ENCODE measurements around the gene OR52W1. TPM values are rescaled to one million over a fixed set of nuclear protein-coding genes. Genes with fewer than 3 reads are reported as not detected.

Gene OR52W1
- polyA plus RNA-seq, 6 donors from 2014 or later = not detected

DNA sequence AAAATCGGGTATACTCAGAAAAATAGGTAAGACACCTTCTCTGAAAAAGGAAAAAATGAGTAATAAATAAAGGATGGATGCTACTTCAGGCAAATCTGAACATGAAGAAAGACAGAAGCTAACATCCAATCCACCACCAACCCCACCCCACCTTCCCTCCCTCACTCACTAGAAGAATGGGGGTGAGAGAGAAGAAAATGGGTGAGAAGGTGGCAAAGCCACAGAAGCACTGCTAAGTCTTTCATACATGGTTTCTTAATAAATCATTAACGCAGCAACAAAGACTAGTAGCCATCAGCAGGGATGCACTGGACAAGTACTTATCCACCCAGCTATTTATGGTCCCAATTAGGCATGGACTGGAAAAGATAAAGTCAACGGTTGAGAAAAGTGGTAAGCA lies 29.5 kb downstream of the OR52W1 start:
- Mint-ChIP-seq H3K9me3 (no peaks in the 10 kb centered on the region), H3K4me1 (peaks cover 29 to 53% (median 48%) of the 10 kb centered on the region in 3 donors), H3K36me3 (peaks cover 0 to 13% of the 10 kb centered on the region in 2 donors), H3K27me3 (no peaks in the 10 kb centered on the region), H3K4me3 (no peak overlapping the region), H3K27ac (no peak overlapping the region)
- DNase-seq = no peak
- ATAC-seq (ENCODE audit: low read depth in 2 of 2) = no peak

DNA sequence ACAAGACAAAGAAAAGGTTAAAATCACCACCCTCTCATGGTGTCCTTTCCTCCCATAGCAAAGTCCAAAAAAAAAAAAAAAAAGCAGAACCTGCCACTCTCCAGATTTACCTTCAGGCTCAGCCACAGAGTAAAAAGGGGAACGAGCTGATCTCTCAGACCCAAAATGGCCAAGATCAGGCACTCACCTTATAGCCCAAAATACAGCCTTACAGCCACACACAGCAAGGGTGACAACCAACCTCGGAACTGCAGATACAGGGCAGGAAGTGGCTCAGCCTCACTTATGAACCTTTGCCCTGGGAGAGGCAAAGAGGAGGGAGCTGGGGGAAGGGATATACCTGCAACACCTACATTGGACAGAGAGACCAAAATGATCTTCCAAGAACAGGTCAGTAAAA lies 30.9 kb downstream of the OR52W1 start:
- peaks cover 0 to 8% of the 10 kb centered on the region in 2 donors for H3K36me3 Mint-ChIP-seq
- H3K4me1 Mint-ChIP-seq = peaks cover 35 to 62% (median 56%) of the 10 kb centered on the region in 3 donors
- ATAC-seq (ENCODE audit: low read depth in 2 of 2) (no peak), DNase-seq (no peak)
- H3K27me3 Mint-ChIP-seq = no peaks in the 10 kb centered on the region
- H3K9me3 Mint-ChIP-seq = no peaks in the 10 kb centered on the region
- H3K27ac Mint-ChIP-seq = peak overlapping the region in 1 of 6 donors; percentile 21
- H3K4me3 Mint-ChIP-seq = no peak overlapping the region

DNA sequence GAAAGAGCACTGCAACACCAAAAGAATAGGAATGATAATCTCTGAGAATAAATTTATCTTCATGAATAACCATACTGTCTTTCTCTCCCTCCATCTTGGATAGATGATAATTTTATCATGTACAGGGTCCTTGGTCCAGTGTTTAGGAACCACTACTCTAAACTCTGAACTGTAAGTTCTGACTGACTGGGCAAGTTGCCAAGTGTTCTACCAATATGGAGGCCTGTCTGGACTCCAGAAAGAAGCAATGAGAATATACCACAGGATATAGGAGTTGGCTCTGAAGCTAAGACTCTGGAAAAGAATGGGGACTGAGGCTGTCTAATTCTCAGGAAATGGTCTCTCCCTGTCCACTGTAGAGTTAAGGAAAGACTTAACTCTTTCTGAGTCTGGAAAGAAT lies 33.9 kb downstream of the OR52W1 start:
- peak overlapping the region in 5 of 6 donors; percentile 17 to 92 (median 84) for H3K27ac Mint-ChIP-seq
- ATAC-seq (ENCODE audit: low read depth in 2 of 2) (no peak), DNase-seq (no peak)
- H3K27me3 Mint-ChIP-seq = no peaks in the 10 kb centered on the region
- peak overlapping the region in 5 of 8 donors; percentile 57 to 100 (median 76) for H3K4me3 Mint-ChIP-seq
- H3K9me3 Mint-ChIP-seq = no peaks in the 10 kb centered on the region
- peaks cover 35 to 40% (median 36%) of the 10 kb centered on the region in 3 donors for H3K4me1 Mint-ChIP-seq
- H3K36me3 Mint-ChIP-seq = no peaks in the 10 kb centered on the region

DNA sequence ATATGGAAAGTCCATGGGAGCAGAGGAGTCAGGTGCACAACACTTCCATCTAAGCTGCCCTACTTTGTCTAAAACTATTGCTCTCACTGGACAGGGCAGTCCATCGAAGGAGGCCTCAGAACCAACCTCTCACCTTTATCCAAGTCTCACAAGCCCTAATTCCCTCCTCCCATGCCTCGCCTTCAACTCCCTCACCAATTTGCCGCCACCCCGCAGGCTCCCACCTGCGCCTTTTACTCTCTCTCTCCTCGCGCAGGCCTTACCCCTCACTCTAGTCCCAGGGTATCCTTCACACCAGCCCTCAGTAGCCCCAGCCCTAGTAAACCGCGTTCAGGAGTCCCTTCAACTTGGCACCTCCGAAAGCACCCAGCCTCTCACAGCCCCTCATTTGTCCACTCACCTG lies 35.0 kb downstream of the OR52W1 start:
- peaks cover 34 to 38% (median 36%) of the 10 kb centered on the region in 3 donors for H3K4me1 Mint-ChIP-seq
- H3K36me3 Mint-ChIP-seq = no peaks in the 10 kb centered on the region
- peak overlapping the region in 7 of 8 donors; percentile 91 to 100 (median 99) for H3K4me3 Mint-ChIP-seq
- ATAC-seq (ENCODE audit: low read depth in 2 of 2) = no peak
- no peaks in the 10 kb centered on the region for H3K9me3 Mint-ChIP-seq
- no peak for DNase-seq
- H3K27ac Mint-ChIP-seq = peak overlapping the region; percentile 92 to 100 (median 98)
- peaks cover 0 to 2% (median 0%) of the 10 kb centered on the region in 3 donors for H3K27me3 Mint-ChIP-seq

DNA sequence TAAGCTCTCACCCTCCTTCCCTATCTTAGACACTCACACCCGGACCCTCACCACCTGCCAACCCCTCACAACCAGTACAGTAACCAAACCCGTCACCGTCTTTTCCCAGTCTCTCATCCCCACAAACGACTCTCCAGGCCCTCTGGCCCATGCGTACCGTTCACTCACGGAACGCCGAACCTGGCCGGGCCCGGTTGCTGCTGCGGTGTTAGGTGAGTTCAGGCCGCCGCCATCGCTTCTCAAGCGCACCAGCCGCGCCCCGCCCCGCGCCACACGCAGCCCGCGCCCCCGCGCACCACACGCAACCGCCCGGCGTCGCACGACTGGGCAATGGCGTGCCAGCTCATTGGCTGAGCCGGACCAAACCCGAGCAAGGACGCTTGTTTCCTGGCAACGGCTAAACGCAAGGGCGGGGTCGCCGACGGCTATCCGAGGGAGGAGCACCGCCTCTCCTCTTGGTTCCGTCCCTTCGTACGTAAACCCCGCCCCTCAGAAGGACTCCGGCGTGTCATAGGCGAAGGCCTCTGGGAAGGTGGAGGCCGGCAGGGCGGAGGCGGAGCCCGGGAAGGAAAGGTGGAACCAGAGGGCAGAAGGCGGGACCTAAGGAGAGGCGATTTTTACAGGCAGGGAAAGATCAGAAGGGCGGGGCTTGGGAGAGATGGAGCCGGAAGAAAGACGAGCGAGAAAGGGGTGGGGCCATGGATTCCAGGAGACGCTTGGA lies 35.5 kb downstream of the OR52W1 start, which contains the start of gene FHIP1B:
TSS of gene FHIP1B (minus strand) at position 250 of the 721 bp plus-strand sequence. CDS start 10,120 bp downstream, outside the sequence.
- DNase-seq (peak; percentile 99), ATAC-seq (ENCODE audit: low read depth in 2 of 2) (peak; percentile 84 to 87)
- Mint-ChIP-seq H3K9me3 (no peaks in the 10 kb centered on the region), H3K27ac (peak within 1 kb of the TSS; percentile 92 to 100 (median 98)), H3K27me3 (peaks cover 0 to 6% (median 0%) of the 10 kb centered on the region in 3 donors), H3K4me3 (peak within 1 kb of the TSS in 7 of 8 donors; percentile 91 to 100 (median 99)), H3K36me3 (no peaks in the 10 kb centered on the region), H3K4me1 (peaks cover 33 to 34% (median 34%) of the 10 kb centered on the region in 3 donors)

DNA sequence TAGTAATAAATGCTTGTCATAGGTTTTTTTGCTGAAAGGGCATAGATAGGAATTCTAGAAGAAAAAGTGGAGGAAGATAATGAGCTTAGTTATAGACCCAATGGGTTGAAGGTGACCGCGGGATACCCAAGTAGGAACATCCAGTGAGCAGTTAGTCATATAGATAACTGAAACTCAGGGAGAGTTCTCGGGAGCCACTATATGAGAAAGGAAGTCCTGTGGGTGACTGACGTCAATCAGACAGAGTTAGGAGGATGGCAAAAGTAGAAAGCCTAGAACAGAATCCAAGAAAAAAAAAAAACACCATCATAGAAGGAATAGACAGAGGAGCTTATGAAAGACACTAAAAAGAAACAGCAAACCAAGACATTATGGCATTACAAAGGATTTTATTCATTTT lies 38.2 kb downstream of the OR52W1 start:
- DNase-seq (no peak), ATAC-seq (ENCODE audit: low read depth in 2 of 2) (no peak)
- H3K27me3 Mint-ChIP-seq = peaks cover 5 to 25% (median 12%) of the 10 kb centered on the region in 3 donors
- H3K36me3 Mint-ChIP-seq = no peaks in the 10 kb centered on the region
- H3K9me3 Mint-ChIP-seq = no peaks in the 10 kb centered on the region
- peaks cover 19 to 27% (median 21%) of the 10 kb centered on the region in 3 donors for H3K4me1 Mint-ChIP-seq
- no peak overlapping the region for H3K27ac Mint-ChIP-seq
- no peak overlapping the region for H3K4me3 Mint-ChIP-seq

DNA sequence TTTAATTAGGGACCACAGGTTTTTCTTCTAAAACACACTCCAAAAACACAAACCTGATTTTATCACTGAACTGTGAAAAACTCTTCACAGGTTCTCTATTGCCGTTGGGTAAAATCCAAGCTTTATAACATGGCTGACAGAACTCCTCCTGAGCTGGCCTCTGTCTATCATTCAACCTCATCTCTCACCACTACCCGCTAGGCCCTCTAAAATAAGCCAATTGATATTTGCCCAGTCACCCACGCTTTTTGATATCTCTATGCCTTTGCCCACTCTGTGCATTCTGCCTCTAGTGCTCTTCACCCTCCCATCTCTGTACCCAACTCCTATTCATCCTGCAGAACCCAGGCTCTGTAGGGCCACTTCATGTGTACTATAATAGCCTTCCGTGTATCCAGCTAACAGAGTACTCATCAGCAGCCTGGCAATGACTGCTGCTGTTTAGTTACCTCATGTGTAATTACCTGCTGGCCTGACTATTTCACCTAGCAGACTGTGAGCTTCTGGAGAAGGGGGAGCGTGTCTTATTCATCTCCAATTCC lies 38.8 kb downstream of the OR52W1 start:
- peaks cover 11 to 28% (median 14%) of the 10 kb centered on the region in 3 donors for H3K27me3 Mint-ChIP-seq
- peaks cover 19 to 27% (median 20%) of the 10 kb centered on the region in 3 donors for H3K4me1 Mint-ChIP-seq
- no peaks in the 10 kb centered on the region for H3K36me3 Mint-ChIP-seq
- H3K9me3 Mint-ChIP-seq = no peaks in the 10 kb centered on the region
- no peak for ATAC-seq (ENCODE audit: low read depth in 2 of 2)
- DNase-seq = no peak
- H3K4me3 Mint-ChIP-seq = no peak overlapping the region
- no peak overlapping the region for H3K27ac Mint-ChIP-seq

DNA sequence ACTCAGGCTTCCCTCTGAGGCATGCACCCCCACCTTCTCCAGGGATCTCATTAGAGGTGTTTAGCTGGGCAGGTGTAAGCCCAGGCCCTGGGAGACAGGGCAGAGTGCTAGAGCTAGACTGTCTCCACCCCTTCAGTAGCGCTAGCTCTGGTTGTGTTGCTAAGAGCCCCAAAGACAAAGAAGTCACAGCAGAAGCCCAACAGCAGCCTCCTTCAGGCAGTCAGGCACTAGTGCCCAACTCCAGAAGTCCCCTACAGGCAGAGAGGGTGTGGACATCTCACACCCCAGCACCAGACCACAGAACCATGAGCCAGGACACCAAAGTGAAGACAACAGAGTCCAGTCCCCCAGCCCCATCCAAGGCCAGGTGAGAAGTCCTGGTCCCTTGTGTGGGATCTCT lies 39.9 kb downstream of the OR52W1 start, which contains the start of gene CNGA4:
TSS of gene CNGA4 (plus strand) at position 188 of the 400 bp plus-strand sequence. CDS start at position 306, 118 bp downstream.
- H3K4me3 Mint-ChIP-seq = no peak within 1 kb of the TSS
- H3K4me1 Mint-ChIP-seq = peaks cover 13 to 18% (median 16%) of the 10 kb centered on the region in 3 donors
- H3K36me3 Mint-ChIP-seq = no peaks in the 10 kb centered on the region
- H3K27me3 Mint-ChIP-seq = peaks cover 19 to 39% (median 25%) of the 10 kb centered on the region in 3 donors
- ATAC-seq (ENCODE audit: low read depth in 2 of 2) = no peak
- no peak within 1 kb of the TSS for H3K27ac Mint-ChIP-seq
- H3K9me3 Mint-ChIP-seq = no peaks in the 10 kb centered on the region
- no peak for DNase-seq

DNA sequence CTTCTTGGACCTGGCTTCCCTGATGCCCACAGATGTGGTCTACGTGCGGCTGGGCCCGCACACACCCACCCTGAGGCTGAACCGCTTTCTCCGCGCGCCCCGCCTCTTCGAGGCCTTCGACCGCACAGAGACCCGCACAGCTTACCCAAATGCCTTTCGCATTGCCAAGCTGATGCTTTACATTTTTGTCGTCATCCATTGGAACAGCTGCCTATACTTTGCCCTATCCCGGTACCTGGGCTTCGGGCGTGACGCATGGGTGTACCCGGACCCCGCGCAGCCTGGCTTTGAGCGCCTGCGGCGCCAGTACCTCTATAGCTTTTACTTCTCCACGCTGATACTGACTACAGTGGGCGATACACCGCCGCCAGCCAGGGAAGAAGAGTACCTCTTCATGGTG lies 41.1 kb downstream of the OR52W1 start:
- Mint-ChIP-seq H3K4me3 (no peak overlapping the region), H3K27me3 (peaks cover 27 to 51% (median 37%) of the 10 kb centered on the region in 3 donors), H3K9me3 (no peaks in the 10 kb centered on the region), H3K4me1 (peaks cover 5 to 10% (median 6%) of the 10 kb centered on the region in 3 donors), H3K36me3 (no peaks in the 10 kb centered on the region), H3K27ac (no peak overlapping the region)
- no peak for ATAC-seq (ENCODE audit: low read depth in 2 of 2)
- no peak for DNase-seq

DNA sequence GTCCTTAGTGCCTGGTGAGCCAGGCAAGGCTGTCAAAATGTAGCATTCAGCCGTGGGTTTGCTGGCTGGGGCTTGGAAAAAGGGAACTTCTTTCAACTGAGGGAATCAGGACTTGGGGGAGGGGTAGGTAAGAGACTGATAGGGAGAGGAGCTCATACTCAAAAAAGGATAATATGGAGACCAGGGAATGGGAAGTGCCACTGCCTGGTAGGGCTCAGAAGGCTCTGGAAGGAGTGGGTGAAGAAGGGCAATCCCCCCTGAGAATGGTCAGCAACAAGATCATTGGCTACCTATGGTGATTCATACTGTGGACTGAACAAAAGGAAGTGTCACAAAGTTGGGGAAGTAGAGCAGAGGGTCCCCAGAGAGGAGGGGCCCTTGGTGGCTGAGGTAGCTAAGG lies 41.8 kb downstream of the OR52W1 start:
- Mint-ChIP-seq H3K36me3 (no peaks in the 10 kb centered on the region), H3K9me3 (no peaks in the 10 kb centered on the region), H3K27ac (no peak overlapping the region), H3K27me3 (peaks cover 30 to 56% (median 38%) of the 10 kb centered on the region in 3 donors), H3K4me1 (peaks cover 0 to 3% (median 3%) of the 10 kb centered on the region in 3 donors), H3K4me3 (peak overlapping the region in 1 of 8 donors; percentile 64)
- DNase-seq (no peak), ATAC-seq (ENCODE audit: low read depth in 2 of 2) (no peak)

DNA sequence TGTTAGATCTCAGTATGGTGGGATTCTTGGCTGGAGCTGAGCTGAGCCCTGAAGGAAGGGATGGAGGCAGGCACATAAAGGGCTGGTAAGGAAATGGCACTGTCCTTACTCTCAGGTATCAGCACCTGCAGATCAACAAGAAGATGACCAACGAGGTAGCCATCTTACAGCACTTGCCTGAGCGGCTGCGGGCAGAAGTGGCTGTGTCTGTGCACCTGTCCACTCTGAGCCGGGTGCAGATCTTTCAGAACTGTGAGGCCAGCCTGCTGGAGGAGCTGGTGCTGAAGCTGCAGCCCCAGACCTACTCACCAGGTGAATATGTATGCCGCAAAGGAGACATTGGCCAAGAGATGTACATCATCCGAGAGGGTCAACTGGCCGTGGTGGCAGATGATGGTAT lies 42.3 kb downstream of the OR52W1 start:
- no peaks in the 10 kb centered on the region for H3K9me3 Mint-ChIP-seq
- peaks cover 0 to 3% (median 0%) of the 10 kb centered on the region in 3 donors for H3K4me1 Mint-ChIP-seq
- DNase-seq = no peak
- H3K36me3 Mint-ChIP-seq = no peaks in the 10 kb centered on the region
- H3K4me3 Mint-ChIP-seq = no peak overlapping the region
- ATAC-seq (ENCODE audit: low read depth in 2 of 2) = no peak
- H3K27ac Mint-ChIP-seq = peak overlapping the region in 1 of 6 donors; percentile 21
- H3K27me3 Mint-ChIP-seq = peaks cover 30 to 56% (median 38%) of the 10 kb centered on the region in 3 donors

DNA sequence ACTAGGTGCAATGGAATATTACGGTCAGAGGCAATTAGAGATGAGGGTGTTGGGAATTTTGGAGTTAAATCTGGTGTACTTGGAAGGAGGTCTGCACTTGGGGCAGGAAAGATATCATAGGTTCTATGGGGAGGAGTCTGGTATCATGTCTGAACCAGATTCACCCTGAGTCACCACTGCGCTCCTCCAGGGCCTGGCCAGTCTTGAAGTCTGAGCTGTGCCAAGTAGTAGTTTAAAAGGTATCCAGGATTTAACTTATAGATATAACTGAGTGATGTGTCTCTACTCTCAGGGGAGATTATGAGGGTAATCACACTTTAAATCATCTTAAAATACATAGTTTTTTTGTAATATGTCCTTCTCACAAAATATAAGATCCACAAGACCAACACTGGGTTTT lies 46.5 kb downstream of the OR52W1 start:
- no peaks in the 10 kb centered on the region for H3K36me3 Mint-ChIP-seq
- peaks cover 0 to 10% (median 3%) of the 10 kb centered on the region in 7 donors for H3K9me3 Mint-ChIP-seq
- H3K4me1 Mint-ChIP-seq = peaks cover 0 to 2% (median 0%) of the 10 kb centered on the region in 3 donors
- peaks cover 30 to 62% (median 34%) of the 10 kb centered on the region in 3 donors for H3K27me3 Mint-ChIP-seq
- H3K4me3 Mint-ChIP-seq = no peak overlapping the region
- peak overlapping the region in 1 of 6 donors; percentile 79 for H3K27ac Mint-ChIP-seq
- DNase-seq (no peak), ATAC-seq (ENCODE audit: low read depth in 2 of 2) (no peak)

DNA sequence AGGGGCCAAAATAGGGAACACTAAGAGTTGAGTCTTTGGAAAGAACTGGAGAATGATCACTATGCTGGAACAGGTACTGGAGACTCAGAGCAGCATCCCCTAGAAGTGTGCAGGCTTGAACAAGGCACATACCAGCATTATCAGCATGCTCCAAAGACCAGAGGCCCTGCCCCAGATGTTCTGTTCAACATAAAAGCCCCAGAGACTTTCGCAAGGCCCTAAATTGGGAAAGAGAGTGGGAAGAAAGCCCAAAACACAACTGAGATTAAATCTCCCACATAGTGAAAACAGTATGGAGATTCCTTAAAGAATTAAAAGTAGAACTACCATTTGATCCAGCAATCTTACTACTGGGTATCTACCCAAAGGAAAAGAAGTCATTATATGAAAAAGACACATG lies 49.2 kb downstream of the OR52W1 start:
- H3K36me3 Mint-ChIP-seq = no peaks in the 10 kb centered on the region
- ATAC-seq (ENCODE audit: low read depth in 2 of 2) (no peak), DNase-seq (no peak)
- no peak overlapping the region for H3K27ac Mint-ChIP-seq
- peaks cover 0 to 10% (median 3%) of the 10 kb centered on the region in 7 donors for H3K9me3 Mint-ChIP-seq
- H3K27me3 Mint-ChIP-seq = peaks cover 15 to 41% (median 19%) of the 10 kb centered on the region in 3 donors
- no peaks in the 10 kb centered on the region for H3K4me1 Mint-ChIP-seq
- H3K4me3 Mint-ChIP-seq = no peak overlapping the region
